Measurements from ENCODE around the gene CDON.

CDON gene

GRCh38 chr11:126062679-126063506 lies at the start of gene CDON:
Gene CDON, minus strand, starts transcription at chr11:126062866. Its CDS starts 39,390 bp downstream, at chr11:126023476.
- peak; percentile 82 to 90 for DNase-seq (ENCODE audit: low read depth in 2 of 2)

- DNase-seq (ENCODE audit: low read depth in 2 of 2) = no peak
These were observed 48.9 kb upstream of the CDON start for GRCh38 chr11:126111458-126112116.

GRCh38 chr11:126109941-126110731 lies 47.5 kb upstream of the CDON start:
- DNase-seq (ENCODE audit: low read depth in 2 of 2) = no peak

- DNase-seq (ENCODE audit: low read depth in 2 of 2) = no peak
These were observed 44.1 kb upstream of the CDON start for GRCh38 chr11:126106594-126107328.

- DNase-seq (ENCODE audit: low read depth in 2 of 2) = no peak
These were observed 43.0 kb upstream of the CDON start for GRCh38 chr11:126105748-126106080.

GRCh38 chr11:126105022-126105747 lies 42.5 kb upstream of the CDON start:
- no peak for DNase-seq (ENCODE audit: low read depth in 2 of 2)

- DNase-seq (ENCODE audit: low read depth in 2 of 2) = no peak
These were observed 41.8 kb upstream of the CDON start for GRCh38 chr11:126104420-126104819.

GRCh38 chr11:126103150-126103549 lies 40.5 kb upstream of the CDON start:
- DNase-seq (ENCODE audit: low read depth in 2 of 2) = no peak

- no peak for DNase-seq (ENCODE audit: low read depth in 2 of 2)
These were observed 39.8 kb upstream of the CDON start for GRCh38 chr11:126102436-126102981.

GRCh38 chr11:126101930-126102283 lies 39.2 kb upstream of the CDON start:
- no peak for DNase-seq (ENCODE audit: low read depth in 2 of 2)

GRCh38 chr11:126101251-126101929 lies 38.7 kb upstream of the CDON start:
- no peak for DNase-seq (ENCODE audit: low read depth in 2 of 2)

GRCh38 chr11:126100716-126101115 lies 38.0 kb upstream of the CDON start:
- no peak for DNase-seq (ENCODE audit: low read depth in 2 of 2)

GRCh38 chr11:126098204-126098769 lies 35.6 kb upstream of the CDON start:
- no peak for DNase-seq (ENCODE audit: low read depth in 2 of 2)

- no peak for DNase-seq (ENCODE audit: low read depth in 2 of 2)
These were observed 33.1 kb upstream of the CDON start for GRCh38 chr11:126095745-126096144.

GRCh38 chr11:126090452-126090851 lies 27.8 kb upstream of the CDON start:
- DNase-seq (ENCODE audit: low read depth in 2 of 2) = no peak

- DNase-seq (ENCODE audit: low read depth in 2 of 2) = no peak
These were observed 26.3 kb upstream of the CDON start for GRCh38 chr11:126088999-126089398.

GRCh38 chr11:126086248-126086647 lies 23.6 kb upstream of the CDON start:
- no peak for DNase-seq (ENCODE audit: low read depth in 2 of 2)

- no peak for DNase-seq (ENCODE audit: low read depth in 2 of 2)
These were observed 21.9 kb upstream of the CDON start for GRCh38 chr11:126084608-126084912.

GRCh38 chr11:126083829-126084607 lies 21.4 kb upstream of the CDON start:
- peak in 1 of 2 donors; percentile 2 for DNase-seq (ENCODE audit: low read depth in 2 of 2)

Data from activated CD4-positive, alpha-beta T cell treated with anti-CD3 and anti-CD28 coated beads for 24 hours (primary cell).